Fibroblast of lung (primary cell): Measurements from ENCODE around the gene CD48. TPM values are rescaled to one million over a fixed set of nuclear protein-coding genes. Genes with fewer than 3 reads are reported as not detected.

Source experiments
- DNase-seq, 2 donors: peaks; one replicate each; pipeline versions ENCODE4 v3.0.0 to v3.0.0-alpha.2; 2010; ENCODE audit warnings: low read depth in 2 of 2
- H2AFZ ChIP-seq: 2 replicates; pipeline ENCODE4 v1.5.1; 2012; ENCODE audit warnings: low read length, control low read depth, inconsistent platforms
- H3K27ac ChIP-seq: 2 replicates; pipeline ENCODE4 v1.5.1; 2011; ENCODE audit warnings: low read length, control low read depth; ENCODE audit not compliant: insufficient read depth
- H3K27me3 ChIP-seq: 2 replicates; pipeline ENCODE4 v1.5.1; 2011; ENCODE audit warnings: mild to moderate bottlenecking, low read length; ENCODE audit not compliant: control insufficient read depth, insufficient read depth
- H3K36me3 ChIP-seq: 2 replicates; pipeline ENCODE4 v1.5.1; 2011; ENCODE audit warnings: low read length; ENCODE audit not compliant: control insufficient read depth, insufficient read depth
- H3K4me1 ChIP-seq: 2 replicates; pipeline ENCODE4 v1.5.1; 2011; ENCODE audit warnings: low read length; ENCODE audit not compliant: control insufficient read depth, insufficient read depth; ENCODE audit errors: extremely low read depth
- H3K4me2 ChIP-seq: 2 replicates; pipeline ENCODE4 v1.5.1; 2011; ENCODE audit warnings: low read length, control low read depth; ENCODE audit not compliant: insufficient read depth; ENCODE audit errors: extremely low read depth
- H3K4me3 ChIP-seq, 4 experiments: fragments of 200-600 bp in 1 of 4; sonication (generic) in 1 of 4; replicated peaks in 1 of 4; 2 replicates each; pipeline ENCODE4 v1.5.1; 2011 to 2016; ENCODE audit warnings: low read length in 4 of 4, low read depth in 3 of 4, mild to moderate bottlenecking in 3 of 4, control low read depth in 2 of 4, inconsistent platforms in 1 of 4, mixed read lengths in 1 of 4; ENCODE audit not compliant: insufficient read depth in 1 of 4; ENCODE audit errors: control extremely low read depth in 1 of 4
- H3K79me2 ChIP-seq: 2 replicates; pipeline ENCODE4 v1.5.1; 2012; ENCODE audit warnings: mild to moderate bottlenecking, low read length, inconsistent platforms; ENCODE audit not compliant: control insufficient read depth, insufficient read depth
- H3K9ac ChIP-seq: 2 replicates; pipeline ENCODE4 v1.5.1; 2011; ENCODE audit warnings: mild to moderate bottlenecking, low read length, control low read depth; ENCODE audit not compliant: insufficient read depth
- H3K9me3 ChIP-seq: 2 replicates; pipeline ENCODE4 v1.5.1; 2012; ENCODE audit warnings: low read depth, low read length; ENCODE audit not compliant: control insufficient read depth, insufficient read depth
- H4K20me1 ChIP-seq: 2 replicates; pipeline ENCODE4 v1.5.1; 2011; ENCODE audit warnings: low read length; ENCODE audit not compliant: control insufficient read depth, insufficient read depth; ENCODE audit errors: extremely low read depth
- CTCF ChIP-seq, 2 donors: IDR thresholded peaks in 1 of 2; conservative IDR thresholded peaks in 1 of 2; 1 replicate in 1 of 2; 2 replicates in 1 of 2; pipeline ENCODE4 v1.5.1; 2011 to 2012; ENCODE audit warnings: low read length in 2 of 2, control low read depth in 1 of 2, inconsistent platforms in 1 of 2, low read depth in 1 of 2, mild to moderate bottlenecking in 1 of 2
- EZH2 ChIP-seq: IDR thresholded peaks from 2 replicates; pipeline ENCODE4 v1.5.1; 2012; ENCODE audit warnings: low read length, control low read depth, mild to moderate bottlenecking; ENCODE audit errors: missing control alignments
- polyA plus RNA-seq, 2 donors: library from polyadenylated mRNA; depleted of rRNA in 1 of 2; stranded (reverse) in 1 of 2; unstranded in 1 of 2; fragments of >200 nt; gene quantifications; 2 replicates each; pipeline ENCODE4 v1.2.1, GENCODE V29; 2011 to 2012; ENCODE audit warnings: missing spikeins in 1 of 2
- total RNA-seq: library from RNA; depleted of rRNA; stranded (reverse); fragments of >200 nt; gene quantifications from 2 replicates; pipeline ENCODE4 v1.2.1, GENCODE V29; 2014

The CD48 gene
- total and polyA plus RNA-seq, 2 donors (not counting 1 experiment from before 2014, with no cell fraction given), result not detected

GRCh38 chr1:160666079-160666442, 45.6 kb downstream of the CD48 start:
- no peaks in the 10 kb centered on the region for H3K27me3 ChIP-seq
- H4K20me1 ChIP-seq, result no peaks in the 10 kb centered on the region
- no peaks in the 10 kb centered on the region for H3K4me1 ChIP-seq
- H3K36me3 ChIP-seq, result no peaks in the 10 kb centered on the region
- no peak overlapping the region for H3K27ac ChIP-seq
- H3K9ac ChIP-seq, result no peak overlapping the region
- no peak overlapping the region for H2AFZ ChIP-seq
- H3K4me2 ChIP-seq, result no peak overlapping the region
- DNase-seq, result no peak
- no peak for TF ChIP-seq CTCF (conservative IDR thresholded peaks at IDR 0.05 in 1 of 2, IDR thresholded peaks at IDR 0.05 in 1 of 2; ENCODE audit: low read depth in 1 of 2, low read length in 2 of 2)
- TF ChIP-seq EZH2, result no peak
- H3K9me3 ChIP-seq, result no peaks in the 10 kb centered on the region
- H3K4me3 ChIP-seq, result no peak overlapping the region
- H3K79me2 ChIP-seq, result no peaks in the 10 kb centered on the region

- Histone ChIP-seq H3K27me3 (no peaks in the 10 kb centered on the region), H3K79me2 (no peaks in the 10 kb centered on the region), H3K4me2 (no peak overlapping the region), H2AFZ (no peak overlapping the region), H3K9me3 (no peaks in the 10 kb centered on the region), H3K27ac (no peak overlapping the region), H3K4me1 (no peaks in the 10 kb centered on the region), H3K36me3 (no peaks in the 10 kb centered on the region), H3K9ac (no peak overlapping the region), H3K4me3 (no peak overlapping the region), H4K20me1 (no peaks in the 10 kb centered on the region)
- TF ChIP-seq CTCF (conservative IDR thresholded peaks at IDR 0.05 in 1 of 2, IDR thresholded peaks at IDR 0.05 in 1 of 2; ENCODE audit: low read depth in 1 of 2, low read length in 2 of 2) (no peak), EZH2 (no peak)
- DNase-seq, result no peak
Observed at GRCh38 chr1:160665330-160666078, 46.1 kb downstream of the CD48 start.

- Histone ChIP-seq H3K36me3 (no peaks in the 10 kb centered on the region), H3K79me2 (no peaks in the 10 kb centered on the region), H3K27me3 (no peaks in the 10 kb centered on the region), H3K27ac (no peak overlapping the region), H3K9me3 (no peaks in the 10 kb centered on the region), H3K4me1 (no peaks in the 10 kb centered on the region), H3K4me2 (no peak overlapping the region), H3K9ac (no peak overlapping the region), H2AFZ (no peak overlapping the region), H4K20me1 (no peaks in the 10 kb centered on the region), H3K4me3 (no peak overlapping the region)
- no peak for DNase-seq
- TF ChIP-seq CTCF (conservative IDR thresholded peaks at IDR 0.05 in 1 of 2, IDR thresholded peaks at IDR 0.05 in 1 of 2; ENCODE audit: low read depth in 1 of 2, low read length in 2 of 2) (no peak), EZH2 (no peak)
Observed at GRCh38 chr1:160664573-160665051, 47.0 kb downstream of the CD48 start.
